ENCODE measurements around the gene SYNDIG1.

Gene SYNDIG1

DNA sequence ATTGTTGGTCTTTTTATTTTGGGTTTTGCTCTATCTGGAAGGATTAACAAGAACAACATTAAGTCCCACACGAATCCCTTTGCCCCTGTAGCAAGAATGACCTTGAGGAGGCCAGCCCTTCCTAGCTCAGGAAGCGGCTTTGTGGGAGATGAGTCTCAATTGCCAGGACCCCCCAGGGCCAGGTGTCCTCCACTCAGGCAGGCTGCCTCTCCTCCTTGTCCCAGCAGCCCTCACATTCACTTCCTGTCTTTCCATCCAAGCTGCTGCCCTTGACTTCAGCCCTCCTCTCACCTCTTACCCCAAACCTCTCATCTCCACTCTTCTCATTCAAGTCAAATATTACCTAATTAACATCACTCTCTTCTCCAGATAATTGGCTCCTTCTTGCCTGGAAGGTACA is 22.6 kb upstream of the SYNDIG1 start:
- FAIRE-seq = no peak

DNA sequence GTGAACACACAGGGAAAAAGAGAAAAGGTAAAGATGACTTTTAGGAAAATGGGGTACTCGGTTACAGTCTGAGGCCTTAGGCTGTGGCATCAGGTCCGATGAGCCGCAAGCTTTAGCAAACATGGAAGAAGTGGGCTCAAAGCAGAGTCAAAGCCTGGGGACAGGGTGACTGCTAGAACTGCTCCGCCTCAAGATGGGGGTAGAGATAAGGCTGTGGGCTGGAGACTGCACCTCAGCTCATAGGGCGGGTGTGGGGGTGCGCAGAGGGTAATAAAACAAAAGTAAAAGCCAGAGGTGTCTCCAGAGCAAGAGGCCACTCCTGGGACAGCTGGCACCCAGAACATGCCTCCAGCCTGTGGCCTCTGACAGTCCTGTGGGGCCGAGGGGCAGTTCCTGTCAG is 21.3 kb upstream of the SYNDIG1 start:
- FAIRE-seq (no peak), DNase-seq (ENCODE audit: low spot score) (no peak)

More for the DNA sequence above, 22.6 kb upstream of the SYNDIG1 start:
- no peak for DNase-seq (ENCODE audit: low spot score)

DNA sequence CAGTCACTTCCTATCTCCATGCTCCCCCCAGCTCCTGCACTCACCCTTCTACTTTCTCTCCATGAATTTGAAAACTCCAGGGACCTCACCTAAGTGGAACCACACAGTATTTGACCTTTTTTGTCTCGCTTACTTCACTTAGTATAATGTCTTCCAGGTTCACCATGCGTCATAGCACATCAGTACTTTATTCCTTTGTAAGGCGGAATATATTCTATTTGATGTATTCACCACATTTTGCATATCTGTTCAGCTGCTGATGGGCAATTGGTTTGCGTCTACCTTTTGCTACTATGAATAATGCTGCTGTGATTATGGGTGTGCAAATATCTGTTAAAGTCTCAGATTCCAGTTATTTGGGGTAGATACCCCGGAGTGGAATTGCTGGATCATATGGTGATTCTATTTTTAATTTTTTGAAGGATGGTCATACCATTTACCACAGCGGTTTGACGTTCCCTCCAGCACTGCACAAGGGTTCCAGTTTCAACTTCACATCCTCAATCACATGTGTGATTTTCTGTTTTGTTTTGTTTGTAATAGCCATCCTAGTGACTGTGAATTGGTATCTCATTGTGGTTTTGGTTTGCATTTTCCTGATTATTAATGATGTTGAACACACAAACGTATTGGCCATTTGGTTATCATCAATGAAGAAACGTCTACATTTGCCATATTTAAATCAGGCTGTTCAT is 20.3 kb upstream of the SYNDIG1 start:
- no peak for FAIRE-seq
- DNase-seq (ENCODE audit: low spot score) = no peak

DNA sequence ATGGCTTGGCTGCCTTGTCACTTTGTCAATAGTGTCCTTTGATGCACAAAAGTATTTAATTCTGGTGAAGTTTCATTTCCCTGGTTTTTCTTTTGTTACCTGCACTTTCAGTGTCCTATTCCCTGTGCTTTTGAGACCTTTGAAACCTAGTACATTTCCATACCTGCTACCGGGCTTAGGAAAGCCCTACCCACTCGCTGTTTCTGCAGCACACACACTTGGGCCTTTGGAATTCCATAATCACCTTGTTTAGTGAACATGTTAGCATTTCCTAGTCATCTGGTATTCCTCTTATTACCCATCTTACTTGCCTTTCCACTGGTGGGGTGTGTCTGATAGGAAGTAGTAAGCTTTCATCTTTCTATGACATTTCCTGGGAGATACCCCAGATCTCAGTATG is 19.3 kb upstream of the SYNDIG1 start:
- FAIRE-seq = no peak
- no peak for DNase-seq (ENCODE audit: low spot score)

DNA sequence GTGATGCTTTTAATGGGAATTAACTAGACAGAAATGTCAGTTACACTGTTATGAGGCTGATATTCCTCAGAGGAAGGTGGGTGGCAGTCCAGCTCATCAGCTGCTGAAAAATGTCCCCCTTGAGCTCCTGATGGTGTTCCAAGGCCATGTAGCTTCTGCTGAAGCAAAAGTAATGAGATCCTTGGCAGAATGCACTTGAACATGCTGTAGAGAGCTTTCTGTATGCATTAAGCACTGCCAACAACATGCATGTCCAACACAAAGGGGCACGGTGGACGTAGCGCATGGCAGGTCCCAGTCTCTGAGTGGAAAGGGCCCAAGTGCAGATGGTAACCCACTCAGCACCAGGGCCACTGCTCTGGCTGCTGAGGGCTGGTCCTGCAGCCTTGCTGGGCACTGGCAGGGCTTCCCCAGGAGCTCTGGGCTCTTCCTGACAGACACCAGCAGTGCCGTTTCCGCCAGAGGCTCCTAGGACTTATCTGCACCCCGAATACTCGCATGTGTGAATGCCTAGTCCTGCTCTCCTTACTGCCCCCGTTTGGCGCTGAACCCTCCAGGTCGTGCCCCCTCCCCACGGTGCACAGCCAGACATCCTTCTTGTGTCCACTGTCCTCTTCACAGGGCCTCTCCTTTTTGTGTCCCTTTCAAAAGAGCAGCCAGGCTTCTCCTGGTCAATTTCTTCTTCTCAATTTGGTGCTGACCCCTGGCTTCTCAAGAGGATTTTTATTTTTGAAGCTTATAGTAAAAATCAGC is 18.6 kb upstream of the SYNDIG1 start:
- no peak for DNase-seq (ENCODE audit: low spot score)
- no peak for FAIRE-seq

DNA sequence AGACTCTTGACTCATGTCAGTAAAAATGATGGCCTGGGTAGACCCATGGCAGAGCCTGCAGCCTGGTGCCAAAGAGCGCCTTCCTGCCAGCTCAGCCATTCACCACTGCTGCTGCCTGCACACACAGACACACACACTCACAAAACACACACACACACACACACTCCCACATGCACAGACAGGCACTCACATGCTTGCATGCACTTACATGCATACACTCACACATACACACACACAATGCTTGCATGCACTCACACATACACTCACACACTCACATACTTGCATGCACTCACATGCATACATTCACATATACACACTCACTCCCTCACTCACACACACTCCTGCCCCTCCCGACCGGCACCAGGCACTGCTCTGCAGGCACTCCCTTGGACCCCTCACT is 18.0 kb upstream of the SYNDIG1 start:
- FAIRE-seq (peak; percentile 37), DNase-seq (ENCODE audit: low spot score) (no peak)

DNA sequence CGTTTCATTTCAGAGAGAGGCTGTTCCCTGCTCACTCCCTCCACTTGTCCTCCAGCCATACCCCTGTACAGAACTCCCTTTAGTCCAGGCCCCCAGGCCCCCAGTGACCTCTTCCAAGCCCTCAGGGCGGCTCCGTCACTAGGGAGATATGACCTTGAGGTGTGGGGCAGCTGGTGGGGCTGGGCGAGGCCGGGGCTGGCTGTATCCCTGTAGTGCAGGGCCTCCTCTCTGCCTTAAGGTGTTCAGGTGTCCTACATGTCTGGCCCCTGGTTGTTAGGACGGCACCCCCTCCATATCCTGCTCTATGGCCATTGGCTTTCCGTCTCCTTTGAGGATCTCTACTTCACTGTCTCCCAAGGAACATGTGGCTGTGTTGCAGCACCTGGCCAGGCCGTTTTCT is 17.4 kb upstream of the SYNDIG1 start:
- DNase-seq (ENCODE audit: low spot score) (no peak), FAIRE-seq (no peak)

DNA sequence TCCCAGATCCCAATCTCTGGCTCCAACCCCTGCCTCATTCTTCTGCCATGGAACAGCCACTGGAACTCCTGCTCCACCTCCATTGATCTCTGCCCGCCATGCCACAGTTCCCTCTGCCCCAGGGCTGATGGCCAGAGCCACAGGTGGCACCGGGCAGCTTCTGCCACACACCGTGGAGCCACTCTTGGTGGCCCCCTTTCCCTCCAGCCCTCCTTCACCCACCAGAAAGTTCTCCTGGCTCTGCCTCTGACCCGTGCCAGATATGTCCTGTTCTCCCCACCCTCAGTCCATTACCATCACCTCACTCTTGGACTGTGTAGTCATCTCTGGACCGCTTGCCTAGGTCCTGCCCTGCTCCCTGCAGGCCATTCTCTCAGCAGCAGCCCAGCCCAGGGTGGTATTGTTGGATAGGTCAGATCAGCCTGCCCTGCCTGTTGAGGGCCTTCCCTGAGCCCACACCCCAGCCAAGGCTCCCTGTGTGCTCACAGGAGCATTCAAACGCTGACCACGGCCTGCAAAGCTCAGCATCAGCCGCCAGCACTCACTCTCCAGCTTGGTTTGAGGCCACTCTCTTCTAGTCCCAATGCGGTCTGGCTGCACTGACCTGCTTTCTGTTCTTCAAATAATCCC is 16.8 kb upstream of the SYNDIG1 start:
- FAIRE-seq (no peak), DNase-seq (ENCODE audit: low spot score) (no peak)

DNA sequence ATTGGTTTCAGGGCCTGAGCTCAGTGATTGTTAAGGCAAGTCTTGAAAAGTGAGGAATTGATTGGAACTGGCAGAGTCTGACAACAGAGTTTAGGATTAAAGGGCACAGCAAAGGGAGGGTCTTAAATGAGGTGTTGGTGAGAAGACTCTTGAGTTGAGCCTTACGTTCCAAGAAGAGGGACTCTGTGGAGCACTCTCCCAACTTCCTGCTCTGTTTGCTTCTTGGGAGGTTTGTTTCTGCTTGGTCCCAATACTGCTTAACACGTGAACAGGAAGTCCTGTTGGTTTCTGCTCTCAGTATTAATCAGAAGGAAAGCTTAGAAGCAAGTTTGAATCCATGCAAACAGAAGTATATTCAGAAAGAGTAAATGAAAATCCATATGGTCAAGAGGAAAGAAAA is 15.6 kb upstream of the SYNDIG1 start:
- FAIRE-seq (no peak), DNase-seq (ENCODE audit: low spot score) (no peak)

DNA sequence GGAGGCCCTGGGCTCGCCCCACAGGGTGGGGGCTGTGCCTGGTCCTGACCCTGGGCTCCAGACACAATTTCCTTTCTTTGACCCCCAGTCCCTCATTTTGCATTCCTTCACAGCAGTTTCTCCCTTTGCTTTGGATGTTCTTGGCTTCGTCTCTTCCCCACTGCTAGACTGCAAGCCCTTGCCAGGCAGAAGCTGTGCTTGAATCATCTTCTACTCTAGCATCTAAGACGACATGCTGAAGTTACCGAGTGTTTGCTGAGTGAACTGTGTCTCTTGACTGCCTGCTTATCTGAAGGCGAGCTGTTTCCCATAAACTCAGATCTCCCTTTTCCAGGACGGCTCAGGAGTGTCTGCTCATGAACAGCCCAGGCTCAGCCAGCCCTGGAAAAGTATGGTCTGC is 14.3 kb upstream of the SYNDIG1 start:
- DNase-seq (ENCODE audit: low spot score) (no peak), FAIRE-seq (no peak)

DNA sequence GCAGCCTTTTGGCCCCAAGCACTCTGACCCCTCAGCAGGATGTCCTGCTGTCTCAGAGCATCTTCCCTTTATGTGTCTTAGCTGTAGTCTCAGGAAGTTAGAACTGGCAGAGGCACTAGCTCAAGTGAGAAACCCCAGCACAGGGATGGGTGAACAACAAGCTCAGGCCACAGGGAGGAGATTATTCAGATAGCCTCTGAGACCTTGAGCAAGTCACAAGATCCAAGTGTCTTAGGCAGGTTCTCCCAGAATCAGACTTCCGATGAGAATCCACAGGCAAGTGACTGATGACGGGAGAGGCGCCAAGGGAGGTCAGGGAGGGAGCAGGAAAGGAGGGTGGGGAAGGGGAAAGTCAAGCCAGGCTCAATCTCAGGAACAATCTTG is 13.0 kb upstream of the SYNDIG1 start:
- FAIRE-seq = no peak
- no peak for DNase-seq (ENCODE audit: low spot score)

DNA sequence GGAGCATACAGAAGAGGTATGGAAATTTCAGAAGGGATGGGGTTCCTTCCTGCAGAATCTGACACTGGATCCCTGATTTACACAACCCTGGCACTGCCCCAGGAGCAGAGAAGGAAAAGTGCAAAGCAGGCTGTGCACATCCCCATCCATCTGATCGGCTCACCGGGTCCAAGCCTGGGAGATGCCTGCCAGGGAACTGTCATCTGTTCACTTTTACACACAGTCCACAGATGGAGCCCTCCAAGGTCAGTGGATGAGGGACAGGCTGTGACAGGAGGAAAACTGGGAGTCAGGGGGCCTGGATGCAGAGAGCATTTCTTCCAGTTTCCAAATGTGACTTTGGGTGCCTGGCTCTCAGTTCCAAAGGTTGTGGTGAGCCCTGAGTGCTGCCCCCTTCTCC is 11.0 kb upstream of the SYNDIG1 start:
- FAIRE-seq (no peak), DNase-seq (ENCODE audit: low spot score) (no peak)

DNA sequence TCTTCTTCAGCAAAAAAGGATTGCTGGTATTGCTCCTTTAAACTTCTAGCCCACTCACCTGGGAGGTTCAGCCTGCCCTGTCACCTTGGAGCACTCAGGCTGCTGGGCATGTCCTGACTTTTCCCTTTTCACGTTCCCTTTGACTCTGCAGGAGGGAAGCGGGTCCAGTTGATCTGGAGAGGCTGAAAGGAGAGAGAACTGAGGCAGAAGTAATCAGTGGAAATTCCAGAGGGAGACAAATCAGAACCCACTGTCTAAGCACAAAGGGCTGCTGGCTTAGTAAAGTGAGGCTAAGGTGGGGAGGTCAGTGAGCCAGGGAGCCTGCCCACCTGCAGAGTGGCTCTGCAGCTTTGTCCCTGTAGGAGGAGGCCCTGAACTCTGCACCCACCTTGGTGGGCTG is 9.7 kb upstream of the SYNDIG1 start:
- FAIRE-seq = no peak
- DNase-seq (ENCODE audit: low spot score) = no peak

DNA sequence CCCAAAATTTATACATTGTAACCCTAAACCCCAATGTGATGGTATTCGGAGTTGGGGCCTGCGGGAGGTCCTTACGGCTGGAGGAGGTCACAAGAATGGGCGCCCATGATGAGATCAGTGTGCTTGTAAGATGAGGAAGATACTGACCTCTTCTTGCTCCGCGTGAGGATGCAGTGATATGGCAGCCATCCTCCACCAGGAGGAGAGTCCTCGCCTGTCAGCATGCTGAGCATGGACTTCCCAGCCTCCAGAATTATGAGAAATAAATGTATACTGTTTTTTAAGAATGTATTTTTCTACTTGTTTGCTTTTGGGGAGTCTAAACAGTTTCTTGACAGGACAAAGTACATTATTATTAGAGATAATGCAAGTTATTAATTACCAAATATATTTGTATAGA is 8.7 kb upstream of the SYNDIG1 start:
- FAIRE-seq (no peak), DNase-seq (ENCODE audit: low spot score) (no peak)

DNA sequence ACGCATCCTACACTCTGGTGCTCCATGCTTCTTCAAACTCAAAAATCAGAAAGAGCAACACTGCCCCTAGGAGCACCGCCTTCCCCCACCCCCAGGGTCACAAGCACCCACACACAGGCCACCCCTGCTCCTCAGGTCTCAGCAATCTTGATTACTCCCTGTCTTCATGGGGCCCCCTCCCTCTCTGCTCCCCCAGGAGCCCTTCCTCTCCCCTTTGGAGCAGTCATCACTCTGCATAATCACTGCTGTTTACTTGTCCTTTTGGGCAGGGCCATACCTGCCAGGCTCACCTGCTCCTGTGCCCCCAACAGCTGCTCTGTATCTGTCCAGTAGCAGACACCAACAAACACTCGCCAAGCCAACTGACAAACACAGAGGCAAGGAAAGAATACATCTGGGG is 7.6 kb upstream of the SYNDIG1 start:
- FAIRE-seq (no peak), DNase-seq (ENCODE audit: low spot score) (no peak)

DNA sequence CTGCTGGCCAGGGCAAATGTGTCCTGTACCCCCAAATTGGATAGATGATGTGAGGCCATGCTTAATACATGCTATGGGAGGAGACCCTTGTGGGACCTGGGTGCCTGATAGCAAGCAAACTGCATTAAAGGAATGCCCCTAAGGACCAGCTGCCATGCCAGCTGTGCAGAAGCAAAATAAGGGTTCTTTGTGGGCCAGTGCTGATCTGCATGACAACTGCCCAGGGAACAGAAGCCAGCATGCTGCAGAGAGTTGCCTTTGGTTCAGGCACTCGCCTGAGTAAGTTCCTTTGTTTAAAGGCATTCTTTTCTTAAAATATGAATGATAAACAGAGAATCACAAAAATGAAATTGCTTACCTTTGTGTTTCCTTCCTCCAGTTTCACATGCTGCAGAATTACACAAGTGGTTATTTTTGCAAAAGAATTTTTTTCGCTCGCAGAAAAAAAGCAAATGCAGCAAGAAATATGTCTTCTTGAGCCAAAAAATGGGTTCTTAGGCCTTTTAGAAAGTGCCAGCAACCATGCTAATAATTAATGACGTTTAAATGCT is 6.9 kb upstream of the SYNDIG1 start:
- DNase-seq (ENCODE audit: low spot score) = no peak
- no peak for FAIRE-seq

DNA sequence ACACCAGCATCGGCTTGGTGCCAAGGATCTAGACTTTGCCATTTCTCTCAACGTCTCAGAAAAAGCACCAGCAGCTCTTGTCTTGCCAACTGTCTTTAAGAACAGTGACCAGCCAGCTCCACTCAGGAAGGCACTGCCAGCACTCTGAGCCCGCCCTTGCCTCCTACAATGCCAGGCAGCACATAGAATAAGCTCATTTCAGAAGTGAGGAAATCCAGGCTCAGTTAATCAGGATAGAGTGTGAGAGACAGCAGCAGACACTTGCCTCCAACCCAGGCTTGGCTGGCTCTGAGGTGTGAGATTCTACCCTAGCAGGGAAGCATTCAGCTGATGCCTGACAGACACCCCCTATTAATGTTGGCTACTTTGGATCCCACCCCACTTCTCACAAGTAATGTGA is 4.3 kb upstream of the SYNDIG1 start:
- FAIRE-seq (no peak), DNase-seq (ENCODE audit: low spot score) (no peak)

DNA sequence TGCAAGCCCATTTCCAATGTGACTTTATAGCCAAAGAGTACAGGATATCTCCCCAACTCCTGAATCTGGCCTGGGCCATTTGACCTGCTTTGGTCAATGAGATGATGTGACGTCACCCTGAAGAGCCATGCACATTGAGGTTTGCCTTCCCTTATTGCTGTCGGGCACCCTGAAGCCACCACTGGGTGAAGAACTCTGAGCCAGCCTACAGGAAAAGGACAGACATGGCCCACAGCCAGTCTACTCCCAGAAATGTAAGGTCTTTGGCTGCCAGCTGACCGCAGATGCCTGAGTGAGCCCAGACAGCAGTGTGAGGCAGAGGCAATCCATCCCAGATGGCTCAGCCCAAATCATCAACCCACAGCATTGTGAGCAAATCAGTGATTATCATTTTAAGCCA is 3.7 kb upstream of the SYNDIG1 start:
- peak; percentile 61 for DNase-seq (ENCODE audit: low spot score)
- no peak for FAIRE-seq

DNA sequence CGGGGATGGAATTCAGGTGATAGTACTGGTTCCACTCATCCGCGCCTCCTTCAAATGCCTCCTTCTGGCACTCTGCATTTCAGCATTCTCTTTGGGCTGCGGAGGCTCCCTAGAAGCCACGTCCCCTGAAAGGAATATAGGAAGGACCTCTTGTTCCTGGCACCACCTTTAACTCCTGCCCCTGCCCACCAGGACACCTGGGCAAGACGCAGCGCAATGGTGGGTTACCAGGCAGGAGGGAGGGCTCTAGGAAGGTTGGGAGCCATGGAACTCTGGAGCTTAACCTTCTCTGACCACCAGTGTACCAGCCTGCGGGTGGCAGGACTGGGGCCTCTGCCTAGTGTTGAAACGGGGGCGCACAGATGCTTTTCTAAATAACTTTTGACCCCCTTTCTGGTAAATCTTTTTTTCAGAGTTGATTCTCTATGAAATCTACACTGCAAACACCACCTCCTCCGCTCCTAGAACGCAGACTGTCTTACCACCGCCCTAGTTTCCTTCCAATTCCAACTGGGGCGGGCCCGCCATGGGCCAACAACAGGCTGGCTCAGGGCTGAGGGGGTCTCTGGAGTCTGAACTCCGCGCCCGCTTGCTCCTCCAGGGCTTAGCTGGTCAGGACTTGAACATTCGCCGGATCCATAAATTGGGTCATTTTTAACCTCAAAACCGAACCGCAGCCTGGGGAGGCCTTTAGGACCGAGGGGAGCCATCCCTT is 871 bp upstream of the SYNDIG1 start:
- FAIRE-seq (no peak), DNase-seq (ENCODE audit: low spot score) (no peak)

DNA sequence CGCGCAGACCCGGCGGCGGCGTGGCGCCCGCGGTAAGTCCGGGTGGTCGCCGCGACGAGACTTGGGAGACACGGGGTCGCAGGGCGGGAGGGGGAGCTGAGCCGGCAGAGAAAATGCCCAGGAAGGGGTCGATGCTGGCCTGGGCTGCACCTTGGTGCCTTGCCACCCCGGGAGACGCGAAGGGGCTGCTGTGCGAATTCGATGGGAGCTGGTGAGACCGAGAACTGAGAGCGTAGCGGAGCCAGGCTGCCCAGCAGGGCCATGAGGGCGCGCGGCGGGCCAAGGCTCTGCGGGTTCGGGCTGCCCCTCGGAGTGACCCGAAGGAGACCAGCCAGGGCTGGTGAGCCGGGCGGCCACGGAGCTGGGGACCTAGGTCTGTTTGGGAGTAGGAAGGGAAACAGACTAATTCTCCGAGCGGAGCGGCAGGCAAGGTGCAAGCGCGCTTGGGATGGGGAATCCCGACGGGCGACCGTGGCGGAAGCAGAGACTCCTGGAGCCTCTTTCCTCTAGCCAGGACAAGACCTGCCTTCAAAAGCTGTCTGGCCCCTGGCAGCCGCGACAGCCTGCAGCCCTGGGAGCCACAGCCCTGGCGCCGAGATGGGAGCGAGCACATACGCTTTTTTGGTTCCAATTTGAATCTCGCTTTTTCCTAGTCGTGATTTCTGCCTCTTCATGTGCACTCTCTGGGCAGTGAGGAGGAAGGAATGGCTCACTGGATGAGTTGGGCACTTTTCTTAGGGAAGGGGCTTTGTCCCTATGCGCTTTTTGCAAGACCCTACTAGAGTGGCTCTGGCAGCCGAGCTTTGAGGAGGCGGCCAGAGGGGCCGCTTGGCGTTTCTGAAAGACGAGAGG is 691 bp downstream of the SYNDIG1 start:
- FAIRE-seq (no peak), DNase-seq (ENCODE audit: low spot score) (peak; percentile 49)
